Measurements from ENCODE around the gene AGAP6. TPM values are rescaled to one million over a fixed set of nuclear protein-coding genes. Genes with fewer than 3 reads are reported as not detected.
"Not testable (repeated sequence)": the region's sequence is repeated elsewhere in the genome, so short reads cannot be mapped to it uniquely, and the experiment has no call there.

The AGAP6 gene
- total RNA-seq (1 to 10 TPM; 4.2 to 9.5 (median 4.7) TPM), polyA plus RNA-seq (5.1 TPM)
- long read RNA-seq, donor 1, partial matches to known transcripts: 2 of 3 reads
- long read RNA-seq, donor 1, other reads (novel, unspliced or antisense): 0 of 3 reads
- long read RNA-seq, donor 2, partial matches to known transcripts: 4 of 4 reads
- long read RNA-seq, donor 2, other reads (novel, unspliced or antisense): 0 of 4 reads
- long read RNA-seq, donor 3, partial matches to known transcripts: 3 of 7 reads
- long read RNA-seq, donor 3, other reads (novel, unspliced or antisense): 4 of 7 reads
- long read RNA-seq, donor 4, partial matches to known transcripts: 1 of 1 reads
- long read RNA-seq, donor 4, other reads (novel, unspliced or antisense): 0 of 1 reads

GRCh38 chr10:49988376-49988775 is at the start of gene AGAP6:
Gene AGAP6 (plus strand): TSS chr10:49988406. CDS start chr10:49988716, 310 bp downstream.
- WGBS: 93% methylated on average over 15 of the region's 18 CpGs
- H3K27ac ChIP-seq (ENCODE audit: low read length); ATAC-seq; intact Hi-C loops (cut with DNase I); DNase-seq; H3K27me3 ChIP-seq (ENCODE audit: control insufficient read depth, insufficient read depth); H3K9me3 ChIP-seq (ENCODE audit: control insufficient read depth, low read length); H3K4me1 ChIP-seq (ENCODE audit: control insufficient read depth, insufficient read depth, low read length); H3K4me3 ChIP-seq (ENCODE audit: low read length): not testable (repeated sequence)

GRCh38 chr10:49941447-49942338 is 46.5 kb upstream of the AGAP6 start, which contains the start of the genes PARG and TIMM23B:
Gene PARG (minus strand): TSS chr10:49942027. CDS start chr10:49941725, 302 bp downstream.
Gene TIMM23B (plus strand): TSS chr10:49942053. CDS start chr10:49942195, 142 bp downstream.
- H3K27me3 ChIP-seq (ENCODE audit: control insufficient read depth, insufficient read depth); H3K4me1 ChIP-seq (ENCODE audit: control insufficient read depth, insufficient read depth, low read length); H3K9me3 ChIP-seq (ENCODE audit: control insufficient read depth, low read length); intact Hi-C loops (cut with DNase I): not testable (repeated sequence)
- under 1% methylated on average over 81 of the region's 81 CpGs for WGBS
- DNase-seq (peak; percentile 83 to 93 (median 91)), ATAC-seq (peak; percentile 96 to 97)
- Histone ChIP-seq H3K4me3 (ENCODE audit: low read length) (peak within 1 kb of the TSS; percentile 69), H3K27ac (ENCODE audit: low read length) (peak within 1 kb of the TSS; percentile 74)

- Histone ChIP-seq H3K27ac (ENCODE audit: low read length) (peak overlapping the region; percentile 74), H3K4me3 (ENCODE audit: low read length) (peak overlapping the region; percentile 69)
- under 1% methylated on average over 12 of the region's 12 CpGs for WGBS
- H3K27me3 ChIP-seq (ENCODE audit: control insufficient read depth, insufficient read depth); H3K9me3 ChIP-seq (ENCODE audit: control insufficient read depth, low read length); intact Hi-C loops (cut with DNase I); H3K4me1 ChIP-seq (ENCODE audit: control insufficient read depth, insufficient read depth, low read length); DNase-seq: not testable (repeated sequence)
- peak; percentile 21 to 33 for ATAC-seq
Observed at GRCh38 chr10:49942339-49942705, 45.9 kb upstream of the AGAP6 start.

- WGBS: 68% methylated on average over 2 of the region's 2 CpGs
- H3K4me3 ChIP-seq (ENCODE audit: low read length); H3K9me3 ChIP-seq (ENCODE audit: control insufficient read depth, low read length); H3K27ac ChIP-seq (ENCODE audit: low read length); intact Hi-C loops (cut with DNase I); H3K4me1 ChIP-seq (ENCODE audit: control insufficient read depth, insufficient read depth, low read length); DNase-seq; ATAC-seq; H3K27me3 ChIP-seq (ENCODE audit: control insufficient read depth, insufficient read depth): not testable (repeated sequence)
Observed at GRCh38 chr10:49943607-49944006, 44.6 kb upstream of the AGAP6 start.

- DNase-seq; intact Hi-C loops (cut with DNase I); ATAC-seq; H3K4me3 ChIP-seq (ENCODE audit: low read length); H3K9me3 ChIP-seq (ENCODE audit: control insufficient read depth, low read length); H3K4me1 ChIP-seq (ENCODE audit: control insufficient read depth, insufficient read depth, low read length); H3K27ac ChIP-seq (ENCODE audit: low read length); H3K27me3 ChIP-seq (ENCODE audit: control insufficient read depth, insufficient read depth): not testable (repeated sequence)
- WGBS: 91% methylated on average over 1 of the region's 2 CpGs
Observed at GRCh38 chr10:49948142-49948541, 40.1 kb upstream of the AGAP6 start.

- intact Hi-C loops (cut with DNase I); H3K9me3 ChIP-seq (ENCODE audit: control insufficient read depth, low read length); H3K27me3 ChIP-seq (ENCODE audit: control insufficient read depth, insufficient read depth); DNase-seq; ATAC-seq; H3K27ac ChIP-seq (ENCODE audit: low read length); H3K4me3 ChIP-seq (ENCODE audit: low read length); H3K4me1 ChIP-seq (ENCODE audit: control insufficient read depth, insufficient read depth, low read length): not testable (repeated sequence)
- WGBS: 95% methylated on average over 2 of the region's 2 CpGs
Observed at GRCh38 chr10:49948737-49949136, 39.5 kb upstream of the AGAP6 start.

GRCh38 chr10:49952006-49952405 is 36.2 kb upstream of the AGAP6 start:
- H3K27me3 ChIP-seq (ENCODE audit: control insufficient read depth, insufficient read depth); H3K4me3 ChIP-seq (ENCODE audit: low read length); DNase-seq; H3K4me1 ChIP-seq (ENCODE audit: control insufficient read depth, insufficient read depth, low read length); H3K9me3 ChIP-seq (ENCODE audit: control insufficient read depth, low read length); H3K27ac ChIP-seq (ENCODE audit: low read length); ATAC-seq; intact Hi-C loops (cut with DNase I): not testable (repeated sequence)
- WGBS: 89% methylated on average over 3 of the region's 3 CpGs

GRCh38 chr10:49953122-49953521 is 35.1 kb upstream of the AGAP6 start:
- H3K4me1 ChIP-seq (ENCODE audit: control insufficient read depth, insufficient read depth, low read length); H3K9me3 ChIP-seq (ENCODE audit: control insufficient read depth, low read length); H3K27ac ChIP-seq (ENCODE audit: low read length); H3K4me3 ChIP-seq (ENCODE audit: low read length); H3K27me3 ChIP-seq (ENCODE audit: control insufficient read depth, insufficient read depth); DNase-seq; ATAC-seq; intact Hi-C loops (cut with DNase I): not testable (repeated sequence)
- WGBS: 63% methylated on average over 3 of the region's 3 CpGs

- H3K9me3 ChIP-seq (ENCODE audit: control insufficient read depth, low read length); H3K27ac ChIP-seq (ENCODE audit: low read length); H3K4me1 ChIP-seq (ENCODE audit: control insufficient read depth, insufficient read depth, low read length); H3K4me3 ChIP-seq (ENCODE audit: low read length); intact Hi-C loops (cut with DNase I); ATAC-seq; H3K27me3 ChIP-seq (ENCODE audit: control insufficient read depth, insufficient read depth): not testable (repeated sequence)
- 97% methylated on average over 37 of the region's 37 CpGs for WGBS
- peak in 2 of 3 donors; percentile 27 to 51 for DNase-seq
Observed at GRCh38 chr10:49970331-49970857, 17.8 kb upstream of the AGAP6 start.

GRCh38 chr10:49971466-49971865 is 16.7 kb upstream of the AGAP6 start:
- H3K27ac ChIP-seq (ENCODE audit: low read length); H3K4me3 ChIP-seq (ENCODE audit: low read length); DNase-seq; H3K4me1 ChIP-seq (ENCODE audit: control insufficient read depth, insufficient read depth, low read length); intact Hi-C loops (cut with DNase I); ATAC-seq; H3K9me3 ChIP-seq (ENCODE audit: control insufficient read depth, low read length); H3K27me3 ChIP-seq (ENCODE audit: control insufficient read depth, insufficient read depth): not testable (repeated sequence)
- WGBS: 48% methylated on average over 2 of the region's 2 CpGs

GRCh38 chr10:49972094-49972493 is 16.1 kb upstream of the AGAP6 start:
- intact Hi-C loops (cut with DNase I); DNase-seq; H3K27me3 ChIP-seq (ENCODE audit: control insufficient read depth, insufficient read depth); H3K4me3 ChIP-seq (ENCODE audit: low read length); ATAC-seq; H3K27ac ChIP-seq (ENCODE audit: low read length); H3K4me1 ChIP-seq (ENCODE audit: control insufficient read depth, insufficient read depth, low read length); H3K9me3 ChIP-seq (ENCODE audit: control insufficient read depth, low read length): not testable (repeated sequence)
- 36% methylated on average over 3 of the region's 3 CpGs for WGBS
